Neutrophil (primary cell): ENCODE measurements around the gene CENPU.

Experiments
- H3K27ac ChIP-seq: fragments of 200-600 bp; sonication (generic); 2 replicates; pipeline ENCODE4 v1.5.1; 2016; ENCODE audit warnings: mild to moderate bottlenecking, moderate library complexity
- H3K27me3 ChIP-seq: fragments of 200-600 bp; sonication (generic); 2 replicates; pipeline ENCODE4 v1.6.0; 2016; ENCODE audit warnings: mild to moderate bottlenecking
- H3K36me3 ChIP-seq: fragments of 200-600 bp; sonication (generic); 2 replicates; pipeline ENCODE4 v1.5.1; 2017
- H3K4me1 ChIP-seq, 2 experiments: fragments of 200-600 bp in 1 of 2; sonication (generic) in 1 of 2; 1 replicate in 1 of 2; 2 replicates in 1 of 2; pipeline versions ENCODE4 v1.5.1 to v1.6.1; 2013 to 2016; ENCODE audit warnings: low read depth in 1 of 2, low read length in 1 of 2, mild to moderate bottlenecking in 1 of 2, moderate library complexity in 1 of 2; ENCODE audit not compliant: control insufficient read depth in 1 of 2, insufficient read depth in 1 of 2
- H3K4me3 ChIP-seq, 2 experiments: fragments of 200-600 bp in 1 of 2; sonication (generic) in 1 of 2; 1 replicate in 1 of 2; 2 replicates in 1 of 2; pipeline ENCODE4 v1.5.1; 2013 to 2016; ENCODE audit warnings: low read depth in 1 of 2, low read length in 1 of 2, mild to moderate bottlenecking in 1 of 2, moderate library complexity in 1 of 2
- H3K9me3 ChIP-seq: fragments of 200-600 bp; sonication (generic); 2 replicates; pipeline ENCODE4 v1.5.1; 2016
- CTCF ChIP-seq: fragments of 200-600 bp; sonication (generic); IDR thresholded peaks from 2 replicates; pipeline ENCODE4 v1.5.1; 2016; ENCODE audit warnings: antibody characterized with exemption

CENPU gene

GRCh38 chr4:184775854-184776555, 42.1 kb upstream of the CENPU start:
- Histone ChIP-seq H3K4me3 (no peak overlapping the region), H3K9me3 (peaks cover 6% of the 10 kb centered on the region), H3K27ac (peak overlapping the region; percentile 18), H3K4me1 (peaks cover 3 to 7% of the 10 kb centered on the region in 2 experiments), H3K36me3 (peaks cover 100% of the 10 kb centered on the region), H3K27me3 (no peaks in the 10 kb centered on the region)
- no peak for TF ChIP-seq CTCF

GRCh38 chr4:184774152-184774551, 40.3 kb upstream of the CENPU start:
- H3K27ac ChIP-seq, result no peak overlapping the region
- H3K4me3 ChIP-seq, result no peak overlapping the region
- peaks cover 100% of the 10 kb centered on the region for H3K36me3 ChIP-seq
- no peak for TF ChIP-seq CTCF
- H3K9me3 ChIP-seq, result peaks cover 11% of the 10 kb centered on the region
- H3K4me1 ChIP-seq, result no peaks in the 10 kb centered on the region
- no peaks in the 10 kb centered on the region for H3K27me3 ChIP-seq

GRCh38 chr4:184771416-184771815, 37.5 kb upstream of the CENPU start:
- Histone ChIP-seq H3K27me3 (no peaks in the 10 kb centered on the region), H3K36me3 (peaks cover 100% of the 10 kb centered on the region), H3K27ac (peak overlapping the region; percentile 19), H3K4me3 (no peak overlapping the region), H3K9me3 (peaks cover 18% of the 10 kb centered on the region), H3K4me1 (no peaks in the 10 kb centered on the region)
- no peak for TF ChIP-seq CTCF

DNA sequence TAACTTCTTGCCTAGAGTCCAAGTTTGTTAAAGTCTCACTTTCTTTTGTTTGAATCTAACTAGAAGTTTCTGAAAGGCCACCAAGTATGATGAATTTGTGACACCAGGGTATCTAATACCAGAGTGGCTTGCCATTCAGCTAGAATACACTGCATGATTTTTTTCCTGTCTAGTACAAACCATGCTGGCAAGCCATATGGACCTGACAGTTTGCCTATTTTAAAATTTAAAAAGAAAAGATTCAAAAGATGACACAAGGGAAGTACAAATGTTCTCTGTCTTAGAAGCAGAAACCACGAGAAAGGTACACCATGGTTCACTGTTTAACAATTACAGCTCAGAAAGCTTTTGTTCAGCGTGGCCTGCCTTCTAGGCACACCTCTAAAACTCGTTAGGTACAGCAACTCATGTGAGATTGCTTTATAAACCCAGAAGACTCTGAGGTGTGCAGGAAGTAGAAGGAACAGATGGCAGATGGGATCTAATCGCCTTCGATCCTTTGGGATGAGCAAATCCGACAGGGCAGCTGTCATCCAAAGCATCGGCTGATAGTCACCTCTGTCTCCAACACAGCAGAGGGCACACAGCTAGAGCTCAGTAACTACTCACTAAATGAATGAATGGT, 35.4 kb upstream of the CENPU start:
- Histone ChIP-seq H3K36me3 (peaks cover 100% of the 10 kb centered on the region), H3K9me3 (peaks cover 30% of the 10 kb centered on the region), H3K4me1 (no peaks in the 10 kb centered on the region), H3K27ac (peak overlapping the region; percentile 17), H3K27me3 (no peaks in the 10 kb centered on the region), H3K4me3 (no peak overlapping the region)
- no peak for TF ChIP-seq CTCF

DNA sequence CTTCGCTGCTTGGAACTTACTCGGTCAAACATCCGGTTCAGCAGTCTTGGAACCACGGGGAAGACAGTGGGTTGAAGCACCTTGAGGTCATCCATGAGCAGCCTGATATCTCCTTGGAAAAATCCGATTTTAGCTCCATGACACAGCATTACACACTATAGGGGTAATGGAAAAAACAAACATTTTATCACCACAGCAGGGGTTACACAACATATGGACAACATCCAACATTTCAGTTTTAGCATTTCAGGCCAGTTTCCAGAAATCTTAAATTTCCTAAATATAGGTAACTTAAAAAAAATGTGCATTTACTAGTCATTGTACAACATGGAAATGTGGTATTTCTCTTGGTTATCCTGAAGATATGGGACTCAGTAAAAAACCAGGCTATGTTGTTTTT, 34.4 kb upstream of the CENPU start:
- Histone ChIP-seq H3K27me3 (no peaks in the 10 kb centered on the region), H3K9me3 (peaks cover 33% of the 10 kb centered on the region), H3K4me1 (no peaks in the 10 kb centered on the region), H3K36me3 (peaks cover 100% of the 10 kb centered on the region), H3K4me3 (no peak overlapping the region), H3K27ac (no peak overlapping the region)
- no peak for TF ChIP-seq CTCF
